Stimulated activated CD4-positive, alpha-beta T cell treated with anti-CD3 and anti-CD28 coated beads, Interleukin-1b, Interleukin-23, amount 100 ng/mL, for 48 hours (primary cell): ENCODE measurements around the gene TBC1D19.
"Not testable (repeated sequence)": the region's sequence is repeated elsewhere in the genome, so short reads cannot be mapped to it uniquely, and the experiment has no call there.

Experiments
- DNase-seq: peaks from one replicate; pipeline ENCODE4 v3.0.0-alpha.2; 2020

TBC1D19 gene

GRCh38 chr4:26687728-26688127, 103.8 kb downstream of the TBC1D19 start:
- no peak for DNase-seq

GRCh38 chr4:26690506-26690905, 106.6 kb downstream of the TBC1D19 start:
- DNase-seq: no peak

DNA sequence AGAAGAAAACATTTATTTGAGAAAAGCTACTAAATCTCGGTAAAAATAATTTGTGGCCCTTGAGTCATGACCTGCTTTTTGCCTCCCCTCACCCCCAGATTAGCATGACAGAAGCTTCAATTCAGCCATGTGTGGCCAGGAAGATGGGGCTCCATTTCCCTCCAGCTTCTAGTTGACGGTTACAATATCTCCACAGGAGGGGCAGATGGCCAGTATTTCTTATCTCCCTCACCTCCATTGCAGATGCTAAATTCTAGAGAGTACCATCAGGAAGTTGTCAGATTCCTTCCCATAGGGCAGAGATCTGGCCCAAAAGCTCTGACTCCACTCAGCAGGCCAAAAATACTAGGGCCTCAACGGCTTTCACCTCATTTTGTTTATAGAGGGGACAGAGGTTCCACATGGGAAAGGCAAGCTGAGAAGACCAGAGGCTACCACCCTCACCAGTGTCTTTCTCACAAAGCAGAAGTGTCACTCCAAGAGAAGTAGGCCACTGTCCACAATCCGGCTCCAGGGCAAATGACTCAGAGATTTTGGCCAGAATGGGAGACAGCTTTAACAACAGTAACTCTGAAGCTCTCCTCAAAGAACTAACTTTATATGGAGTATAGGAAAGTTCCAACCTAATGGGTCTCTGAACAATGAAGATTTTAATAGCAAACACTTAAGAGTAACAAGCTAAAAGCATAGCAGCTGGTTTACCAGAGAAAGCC, 108.3 kb downstream of the TBC1D19 start:
- no peak for DNase-seq

DNA sequence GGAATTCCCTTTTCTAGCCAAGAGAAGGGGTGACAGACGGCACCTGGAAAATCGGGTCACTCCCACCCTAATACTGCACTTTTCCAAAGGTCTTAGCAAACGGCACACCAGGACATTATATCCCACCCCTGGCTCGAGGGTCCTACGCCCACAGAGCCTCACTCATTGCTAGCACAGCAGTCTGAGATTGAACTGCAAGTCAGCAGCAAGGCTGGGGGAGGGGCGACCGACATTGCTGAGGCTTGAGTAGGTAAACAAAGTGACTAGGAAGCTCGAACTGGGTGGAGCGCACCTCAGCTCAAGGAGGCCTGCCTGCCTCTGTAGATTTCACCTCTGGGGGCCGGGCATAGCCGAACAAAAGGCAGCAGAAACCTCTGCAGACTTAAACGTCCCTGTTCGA, 110.2 kb downstream of the TBC1D19 start:
- DNase-seq: not testable (repeated sequence)

- no peak for DNase-seq
Observed at GRCh38 chr4:26700110-26700509, 116.2 kb downstream of the TBC1D19 start.

- no peak for DNase-seq
Observed at GRCh38 chr4:26701095-26701494, 117.2 kb downstream of the TBC1D19 start.

GRCh38 chr4:26701786-26702227, 117.9 kb downstream of the TBC1D19 start:
- no peak for DNase-seq

DNA sequence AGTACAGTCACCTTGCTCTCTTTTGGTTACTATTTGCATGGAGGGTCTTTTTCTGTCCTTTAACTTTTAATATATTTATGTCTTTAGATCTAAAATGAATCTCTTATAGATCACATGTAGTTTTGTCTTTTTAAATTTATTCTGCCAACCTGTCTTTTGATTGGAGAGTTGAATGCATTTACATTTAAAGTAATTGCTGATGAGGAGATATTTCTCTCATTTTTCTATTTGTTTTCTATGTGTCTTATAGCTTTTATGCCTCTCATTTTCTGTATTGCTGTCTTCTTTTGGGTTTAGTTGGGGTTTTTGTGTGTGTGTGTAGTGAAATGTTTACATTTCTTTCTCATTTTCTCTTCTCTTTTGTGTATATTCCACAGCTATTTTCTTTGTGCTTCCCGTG, 123.5 kb downstream of the TBC1D19 start:
- no peak for DNase-seq

DNA sequence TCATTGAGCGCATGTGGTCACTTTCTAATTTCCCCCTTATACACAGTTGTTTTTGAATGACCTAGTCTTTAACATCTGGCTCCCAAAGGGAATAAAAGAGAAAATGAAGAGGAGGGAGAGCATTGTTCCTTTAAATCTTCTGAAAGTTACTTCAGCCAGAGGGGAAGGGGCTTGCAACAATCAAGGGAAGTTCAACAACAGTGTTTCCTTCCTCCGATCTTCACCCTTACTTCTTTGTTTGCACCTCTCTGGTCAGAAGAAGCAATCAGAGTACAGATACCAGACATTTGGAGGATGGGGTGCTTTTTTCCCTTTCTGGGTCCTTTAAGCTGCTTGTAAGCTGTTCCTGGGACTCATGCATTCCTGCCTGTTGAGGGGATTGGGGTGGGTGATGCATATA, 125.4 kb downstream of the TBC1D19 start:
- DNase-seq: no peak

- DNase-seq: no peak
Observed at GRCh38 chr4:26713563-26714151, 129.8 kb downstream of the TBC1D19 start.

DNA sequence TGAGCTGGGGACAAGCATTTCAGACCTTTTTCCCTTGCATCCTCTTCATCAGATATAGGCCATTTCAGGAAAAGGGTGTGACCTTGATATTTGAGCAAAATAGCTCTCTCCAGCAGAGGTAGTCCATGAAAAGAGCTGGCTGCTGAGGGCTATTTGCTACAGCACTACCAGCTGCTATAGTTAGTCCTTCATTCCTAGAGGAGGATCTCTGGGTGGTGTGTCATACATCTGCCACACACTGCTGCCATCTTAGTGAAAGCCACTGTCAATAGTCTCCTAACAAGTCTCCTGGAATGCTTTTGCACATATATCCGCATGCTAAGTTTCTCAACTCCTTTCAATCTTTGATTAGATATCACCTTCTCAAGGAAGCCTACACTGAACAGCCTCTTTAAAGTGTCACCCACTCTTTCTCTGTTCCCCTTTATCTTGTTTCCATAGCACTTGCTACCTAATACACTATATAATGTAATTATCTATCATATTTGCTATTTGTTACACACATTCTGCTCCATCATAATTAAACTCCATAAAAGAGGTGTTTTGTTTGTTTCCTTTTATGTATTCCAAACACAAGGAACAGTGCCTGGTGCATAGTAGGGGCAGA, 131.9 kb downstream of the TBC1D19 start:
- DNase-seq: no peak

DNA sequence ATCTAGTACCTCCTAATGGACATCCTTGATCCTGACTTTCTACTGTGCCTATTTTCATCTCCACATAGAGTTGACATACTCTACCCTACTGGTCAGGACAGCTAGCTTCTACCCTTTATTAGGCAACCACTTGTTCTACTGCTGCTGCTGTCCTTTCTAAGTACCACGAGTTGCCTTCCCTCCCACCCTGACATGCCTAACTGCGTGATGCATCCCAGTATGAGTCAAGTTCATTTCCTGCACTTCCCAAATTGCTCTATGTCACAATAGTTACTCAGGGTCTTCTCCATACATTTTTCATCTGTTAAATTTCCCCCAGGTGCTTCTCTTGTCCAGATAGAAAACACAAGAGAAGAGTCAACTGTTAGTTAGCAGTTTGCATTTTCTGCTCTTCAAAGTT, 133.4 kb downstream of the TBC1D19 start:
- DNase-seq: no peak

DNA sequence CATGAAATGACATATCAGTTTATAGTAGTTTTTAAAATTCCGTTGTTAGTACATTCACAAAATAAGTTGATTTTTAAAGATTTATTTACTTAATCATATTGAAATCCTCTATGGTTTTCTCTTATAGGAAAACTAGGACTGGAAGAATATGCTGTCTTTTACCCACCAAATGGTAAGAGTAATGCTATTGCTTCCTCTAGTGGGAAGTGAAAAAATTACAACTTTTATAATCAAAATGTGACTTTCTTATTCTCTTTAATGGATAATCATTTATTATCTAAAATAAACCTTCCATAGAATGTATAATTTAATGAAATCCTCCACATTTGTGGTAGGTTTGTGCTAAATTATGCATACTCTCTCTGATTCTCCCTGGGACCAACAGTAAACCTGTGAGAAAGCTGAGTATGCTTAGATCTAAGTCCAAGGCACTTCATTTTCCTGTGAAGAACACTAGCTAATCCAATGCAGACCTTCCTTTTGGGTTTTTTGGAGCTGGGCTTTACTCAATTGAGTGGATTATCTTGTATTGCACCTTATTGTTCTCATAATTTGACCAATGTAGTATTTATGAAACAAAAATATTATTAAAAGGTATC, 136.2 kb downstream of the TBC1D19 start:
- no peak for DNase-seq

DNA sequence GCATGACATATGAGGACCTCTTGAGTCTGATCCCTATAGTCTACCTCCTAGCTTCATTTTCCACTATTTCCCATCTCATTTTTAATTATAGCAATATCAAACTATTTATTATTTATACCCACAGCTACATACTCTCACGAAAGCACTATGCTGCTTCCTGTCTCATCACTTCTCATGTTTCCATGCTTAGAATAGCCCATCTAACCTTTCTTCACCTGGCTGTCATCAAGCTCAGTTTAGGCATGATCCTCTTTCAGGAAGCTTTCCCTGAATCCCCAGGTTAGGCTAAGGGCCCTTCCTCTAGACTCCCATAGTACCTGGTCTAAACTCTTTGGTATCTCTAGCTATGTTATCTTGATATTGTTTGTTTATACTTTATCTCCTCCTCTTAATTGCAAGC, 137.8 kb downstream of the TBC1D19 start:
- no peak for DNase-seq

DNA sequence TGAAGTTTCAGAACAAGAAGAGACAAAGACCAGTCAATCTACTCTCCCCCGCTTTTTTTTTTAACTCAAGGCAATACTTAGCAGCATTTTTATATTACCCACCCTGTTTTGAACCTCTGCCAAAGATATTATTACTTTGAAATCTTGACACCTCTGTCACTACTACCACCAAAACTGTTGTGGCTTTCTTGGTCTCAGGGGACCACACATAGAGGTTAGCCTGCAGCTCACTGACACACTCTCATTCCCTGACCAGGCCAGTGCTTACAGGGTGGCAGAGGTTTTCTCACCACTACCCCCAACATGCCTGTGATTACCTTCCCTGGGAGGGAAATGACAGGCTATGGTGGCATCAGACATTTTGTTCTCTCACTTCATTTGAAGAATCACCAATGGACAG, 139.3 kb downstream of the TBC1D19 start:
- no peak for DNase-seq

GRCh38 chr4:26724534-26724933, 140.7 kb downstream of the TBC1D19 start:
- no peak for DNase-seq

- no peak for DNase-seq
Observed at GRCh38 chr4:26726655-26727387, 142.9 kb downstream of the TBC1D19 start.

GRCh38 chr4:26727844-26728243, 144.0 kb downstream of the TBC1D19 start:
- DNase-seq: no peak

- no peak for DNase-seq
Observed at GRCh38 chr4:26729027-26729426, 145.1 kb downstream of the TBC1D19 start.

DNA sequence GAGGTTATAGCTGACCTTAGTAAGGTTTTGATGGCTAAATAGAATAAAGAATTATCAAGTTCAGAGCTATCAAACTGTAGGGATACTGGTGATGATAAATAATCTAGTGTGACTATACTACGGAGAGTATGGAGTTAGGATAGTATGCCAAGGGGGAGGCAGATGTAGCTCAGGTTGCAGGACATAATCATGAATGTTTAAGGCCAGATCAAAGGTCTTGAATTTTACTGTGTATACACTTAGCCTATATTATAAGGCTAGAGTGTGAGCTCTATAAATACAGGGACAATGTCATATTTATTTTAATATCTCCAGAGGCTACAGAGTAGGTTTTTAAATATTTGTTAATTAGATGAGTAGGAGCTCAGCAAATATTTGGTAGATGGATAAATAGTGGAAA, 145.7 kb downstream of the TBC1D19 start:
- no peak for DNase-seq

- DNase-seq: no peak
Observed at GRCh38 chr4:26731351-26732035, 147.6 kb downstream of the TBC1D19 start.

- DNase-seq: no peak
Observed at GRCh38 chr4:26732356-26732755, 148.5 kb downstream of the TBC1D19 start.

DNA sequence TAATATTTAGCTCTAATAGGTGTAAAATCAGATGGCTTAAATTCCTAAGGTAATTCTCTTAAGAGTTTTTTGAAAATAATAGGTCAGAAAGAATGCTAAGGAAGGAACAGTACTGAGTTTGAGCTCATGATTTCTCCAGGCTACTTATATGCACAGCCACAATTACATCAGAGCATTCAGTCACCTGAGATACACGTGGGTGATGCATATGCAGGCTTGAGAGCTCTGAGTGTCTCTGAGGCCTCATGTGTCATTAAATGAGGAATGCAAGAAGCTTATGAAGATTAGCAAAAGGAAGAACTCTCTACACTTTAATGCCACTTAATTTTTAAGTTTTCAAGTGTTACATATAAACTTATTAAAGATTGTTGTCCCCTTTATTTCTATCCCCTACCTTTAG, 152.7 kb downstream of the TBC1D19 start:
- DNase-seq: no peak
